Gastrocnemius medialis (tissue), 4 donors: ENCODE measurements around the gene B4GALT6.

Experiments used
- CTCF ChIP-seq, 5 experiments: fragments of 450-650 bp in 3 of 5; fragments of 200-600 bp in 2 of 5; sonication (generic) in 2 of 5; IDR thresholded peaks in 4 of 5; conservative IDR thresholded peaks in 1 of 5; 1 replicate in 4 of 5; 2 replicates in 1 of 5; pipeline ENCODE4 v1.5.1; 2016 to 2019; ENCODE audit warnings: antibody characterized with exemption in 5 of 5, mild to moderate bottlenecking in 3 of 5, moderate library complexity in 3 of 5
- POLR2A ChIP-seq, 2 donors: fragments of 450-650 bp; IDR thresholded peaks; one replicate each; pipeline ENCODE4 v1.6.1; 2017; ENCODE audit warnings: antibody characterized with exemption in 2 of 2, mild to moderate bottlenecking in 2 of 2, moderate library complexity in 2 of 2

GRCh38 chr18:31707815-31708214 is 23.4 kb upstream of the B4GALT6 start:
- TF ChIP-seq CTCF (IDR thresholded peaks at IDR 0.05 in 4 of 5, conservative IDR thresholded peaks at IDR 0.05 in 1 of 5) (no peak), POLR2A (IDR thresholded peaks at IDR 0.05) (no peak)
